Left ventricle myocardium inferior (tissue), 1 donor: ENCODE data around the gene PBX1. TPM values are rescaled to one million over a fixed set of nuclear protein-coding genes. Genes with fewer than 3 reads are reported as not detected.

Experiments used
- DNase-seq: peaks from one replicate; pipeline ENCODE4 v3.0.0-alpha.2; 2020
- H3K27ac ChIP-seq: fragments of 200-600 bp; replicated peaks from 2 replicates; pipeline ENCODE4 v1.8.0; 2021
- H3K27me3 ChIP-seq: fragments of 200-600 bp; 2 replicates; pipeline ENCODE4 v1.8.0; 2021; ENCODE audit warnings: low read depth
- H3K36me3 ChIP-seq: fragments of 200-600 bp; 2 replicates; pipeline ENCODE4 v1.8.0; 2021
- H3K4me1 ChIP-seq: fragments of 200-600 bp; 2 replicates; pipeline ENCODE4 v1.8.0; 2021
- H3K4me3 ChIP-seq: fragments of 200-600 bp; 2 replicates; pipeline ENCODE4 v1.8.0; 2021; ENCODE audit warnings: mild to moderate bottlenecking, moderate library complexity
- H3K9me3 ChIP-seq: fragments of 200-600 bp; replicated peaks from 2 replicates; pipeline ENCODE4 v1.8.0; 2021
- CTCF ChIP-seq: fragments of 200-600 bp; IDR thresholded peaks from 2 replicates; pipeline ENCODE4 v1.8.0; 2021; ENCODE audit warnings: antibody characterized with exemption, mild to moderate bottlenecking, borderline replicate concordance
- intact Hi-C: fragments of 100-400 bp; cut with micrococcal nuclease; formaldehyde crosslinking; loops from one replicate; pipeline ENCODE4 v1.11.0; 2022
- total RNA-seq: library from RNA; stranded (reverse); fragmentation: NEBNext Ultra II Directional; extraction: Animal tissue kit (Norgen Biotek cat#: 25700); gene quantifications from one replicate; pipeline ENCODE4 v1.2.1, GENCODE V29; 2021
- donor health status: DM: no; HTN: yes; CAD: no; lungs with severe emphysema.

The PBX1 gene
- total RNA-seq, 1 donor from 2014 or later, result 73.2 TPM

GRCh38 chr1:164713456-164714207 lies 154.6 kb downstream of the PBX1 start:
- intact Hi-C loops, result no loop called here
- Histone ChIP-seq H3K4me3 (no peak overlapping the region), H3K36me3 (no peaks in the 10 kb centered on the region), H3K9me3 (no peaks in the 10 kb centered on the region), H3K4me1 (peaks cover 74% of the 10 kb centered on the region), H3K27ac (peak overlapping the region; percentile 88), H3K27me3 (no peaks in the 10 kb centered on the region)
- DNase-seq, result no peak
- no peak for TF ChIP-seq CTCF

GRCh38 chr1:164716992-164717703 lies 158.2 kb downstream of the PBX1 start:
- TF ChIP-seq CTCF, result no peak
- no peaks in the 10 kb centered on the region for H3K36me3 ChIP-seq
- no peaks in the 10 kb centered on the region for H3K9me3 ChIP-seq
- no peaks in the 10 kb centered on the region for H3K27me3 ChIP-seq
- intact Hi-C loops, result no loop called here
- no peak overlapping the region for H3K4me3 ChIP-seq
- peaks cover 79% of the 10 kb centered on the region for H3K4me1 ChIP-seq
- no peak overlapping the region for H3K27ac ChIP-seq
- DNase-seq, result no peak

GRCh38 chr1:164718821-164719220 lies 159.8 kb downstream of the PBX1 start:
- H3K4me3 ChIP-seq, result no peak overlapping the region
- H3K4me1 ChIP-seq, result peaks cover 74% of the 10 kb centered on the region
- H3K27me3 ChIP-seq, result no peaks in the 10 kb centered on the region
- H3K36me3 ChIP-seq, result no peaks in the 10 kb centered on the region
- no peaks in the 10 kb centered on the region for H3K9me3 ChIP-seq
- intact Hi-C loops, result no loop called here
- no peak for TF ChIP-seq CTCF
- H3K27ac ChIP-seq, result peak overlapping the region; percentile 30
- no peak for DNase-seq

GRCh38 chr1:164719676-164720439 lies 160.9 kb downstream of the PBX1 start:
- no peaks in the 10 kb centered on the region for H3K27me3 ChIP-seq
- TF ChIP-seq CTCF, result no peak
- DNase-seq, result no peak
- intact Hi-C loops, result no loop called here
- H3K4me3 ChIP-seq, result no peak overlapping the region
- H3K9me3 ChIP-seq, result no peaks in the 10 kb centered on the region
- H3K27ac ChIP-seq, result peak overlapping the region; percentile 59
- H3K36me3 ChIP-seq, result no peaks in the 10 kb centered on the region
- H3K4me1 ChIP-seq, result peaks cover 76% of the 10 kb centered on the region

GRCh38 chr1:164720440-164721227 lies 161.7 kb downstream of the PBX1 start:
- TF ChIP-seq CTCF, result no peak
- intact Hi-C loops, result no loop called here
- no peak overlapping the region for H3K4me3 ChIP-seq
- peaks cover 83% of the 10 kb centered on the region for H3K4me1 ChIP-seq
- H3K27ac ChIP-seq, result peak overlapping the region; percentile 59
- no peaks in the 10 kb centered on the region for H3K9me3 ChIP-seq
- H3K27me3 ChIP-seq, result no peaks in the 10 kb centered on the region
- no peaks in the 10 kb centered on the region for H3K36me3 ChIP-seq
- no peak for DNase-seq
